ENCODE measurements around the gene FBXO33. TPM values are rescaled to one million over a fixed set of nuclear protein-coding genes. Genes with fewer than 3 reads are reported as not detected.
"Not testable (repeated sequence)": the region's sequence is repeated elsewhere in the genome, so short reads cannot be mapped to it uniquely, and the experiment has no call there.

Gene FBXO33
- total RNA-seq, 1 experiment from 2014 or later = 13.1 TPM

DNA sequence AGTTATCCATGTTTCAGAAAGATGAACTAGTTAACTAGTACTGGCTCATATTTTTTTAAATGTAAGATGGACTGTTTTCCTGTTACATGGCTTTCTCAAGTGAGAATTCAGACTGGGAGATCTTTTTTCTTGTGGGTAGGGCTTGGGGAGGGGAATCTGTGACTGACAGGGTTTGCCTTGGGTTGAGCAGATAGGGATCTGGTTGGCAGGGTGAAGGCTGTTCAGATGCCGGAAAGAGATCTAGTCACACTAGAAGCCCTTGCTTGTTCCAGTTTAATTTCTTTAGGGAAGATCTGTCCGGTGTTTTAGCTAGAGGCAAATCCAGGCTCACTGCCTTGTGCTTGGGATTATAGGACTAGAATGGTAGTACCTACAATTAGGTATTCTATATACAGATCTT is 63.2 kb downstream of the FBXO33 start:
- DNase-seq = peak; percentile 26
- H3K4me3 ChIP-seq (ENCODE audit: insufficient read depth, low read depth, low read length) = no peak overlapping the region

DNA sequence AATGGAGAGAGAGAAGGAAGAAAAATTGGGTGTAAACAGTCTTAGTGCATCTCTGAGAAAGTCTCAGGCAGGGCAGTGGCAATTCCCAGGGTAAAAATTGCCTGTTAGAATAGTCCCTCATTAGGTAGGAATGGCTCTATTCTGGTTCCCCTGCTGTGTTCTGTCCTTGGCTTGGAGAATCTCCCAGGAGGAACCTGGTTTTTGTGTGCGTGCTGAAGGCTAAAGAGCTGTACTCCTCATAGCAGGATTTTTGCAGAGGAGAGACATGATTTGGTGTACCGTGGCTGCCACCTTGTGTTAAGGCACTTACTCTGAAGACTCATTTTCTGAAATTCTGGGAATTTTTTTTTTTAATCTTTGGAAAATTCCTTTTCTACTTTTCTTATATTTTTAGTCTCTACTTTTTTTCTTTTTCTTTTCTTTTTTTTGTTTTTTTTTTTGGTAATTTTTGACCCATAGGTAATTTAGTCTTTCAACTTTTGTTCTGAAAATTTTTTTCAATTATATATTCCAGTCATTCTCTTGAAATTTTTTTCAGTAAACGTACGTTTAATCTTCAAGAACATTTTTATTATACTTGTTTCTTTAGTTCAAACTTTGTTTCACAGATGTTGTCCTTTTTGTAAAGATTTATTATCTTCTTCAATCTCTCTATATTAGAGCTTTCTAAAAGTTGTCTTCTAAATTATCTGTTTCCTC is 63.8 kb downstream of the FBXO33 start:
- DNase-seq = peak; percentile 69
- Histone ChIP-seq H3K27me3 (ENCODE audit: control insufficient read depth, insufficient read depth, low read length) (no peaks in the 10 kb centered on the region), H3K4me3 (ENCODE audit: insufficient read depth, low read depth, low read length) (no peak overlapping the region), H3K36me3 (replicated peaks; ENCODE audit: control insufficient read depth, insufficient read depth, low read length) (no peaks in the 10 kb centered on the region)

More for the DNA sequence above, 63.2 kb downstream of the FBXO33 start:
- no peaks in the 10 kb centered on the region for H3K27me3 ChIP-seq (ENCODE audit: control insufficient read depth, insufficient read depth, low read length)
- no peaks in the 10 kb centered on the region for H3K36me3 ChIP-seq (replicated peaks; ENCODE audit: control insufficient read depth, insufficient read depth, low read length)

DNA sequence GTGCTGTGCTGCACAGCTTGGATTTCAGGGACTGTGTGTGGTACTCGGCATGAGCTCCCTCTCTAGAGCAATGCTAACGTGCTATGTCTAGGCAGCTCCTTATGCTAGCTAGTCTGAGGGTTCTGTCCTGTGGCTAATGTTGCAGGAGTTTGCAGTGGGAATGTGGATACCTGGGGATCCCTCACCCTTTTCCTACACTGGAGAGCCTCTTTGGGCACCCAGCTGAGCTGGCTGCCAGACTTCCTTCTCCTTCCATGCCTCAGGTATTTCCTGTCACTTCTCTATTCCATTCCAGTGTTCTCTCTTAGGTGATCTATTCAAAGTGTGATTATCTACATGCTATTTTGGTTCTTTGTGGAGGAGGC is 64.9 kb downstream of the FBXO33 start:
- Histone ChIP-seq H3K4me3 (ENCODE audit: insufficient read depth, low read depth, low read length) (no peak overlapping the region), H3K27me3 (ENCODE audit: control insufficient read depth, insufficient read depth, low read length) (no peaks in the 10 kb centered on the region), H3K36me3 (replicated peaks; ENCODE audit: control insufficient read depth, insufficient read depth, low read length) (no peaks in the 10 kb centered on the region)
- peak; percentile 31 for DNase-seq

DNA sequence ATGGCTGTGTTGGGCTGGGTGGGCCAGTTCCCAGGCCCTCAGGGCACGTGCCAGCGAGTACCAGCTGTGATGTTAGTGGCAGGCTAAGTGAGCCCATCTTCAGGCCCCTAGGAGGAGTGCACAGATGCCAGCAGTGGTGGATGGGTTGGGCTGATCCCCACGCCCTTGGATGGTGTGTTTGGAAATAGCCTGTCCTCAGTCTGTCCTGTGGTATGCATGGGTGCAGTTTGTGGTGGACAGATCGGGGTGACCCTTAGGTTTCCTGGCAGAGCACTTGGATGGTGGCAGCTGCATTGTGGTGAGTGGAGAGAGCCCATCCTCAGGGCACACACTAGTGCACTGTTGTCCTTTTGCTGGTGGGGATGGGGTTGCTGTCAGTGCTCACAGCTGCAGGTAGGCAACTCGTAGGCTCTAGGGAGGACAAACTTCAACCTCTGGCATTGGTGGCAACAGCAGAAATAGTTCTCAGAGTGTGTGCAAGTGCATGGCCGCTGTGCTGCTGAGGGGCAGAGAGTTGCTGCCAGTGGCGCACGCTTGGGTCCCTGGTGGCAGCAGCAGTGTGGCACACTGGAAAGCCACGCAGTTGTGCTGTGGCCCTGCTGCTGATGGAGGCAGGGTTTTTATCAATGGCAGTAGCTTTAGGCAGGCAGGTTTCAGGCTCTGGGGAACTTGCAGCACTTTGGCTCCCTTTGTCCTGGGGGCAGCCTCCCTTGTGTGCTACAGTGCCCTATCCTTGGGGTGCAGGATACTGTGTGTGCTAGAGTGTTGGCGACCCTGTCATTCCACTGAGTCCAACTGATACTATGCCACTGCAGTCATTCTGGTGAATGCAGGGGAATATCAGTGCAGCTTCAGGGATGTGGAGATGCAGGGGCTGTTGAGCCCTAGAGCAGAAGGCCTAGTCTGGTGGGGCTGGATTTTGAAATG is 65.5 kb downstream of the FBXO33 start:
- Histone ChIP-seq H3K36me3 (replicated peaks; ENCODE audit: control insufficient read depth, insufficient read depth, low read length) (no peaks in the 10 kb centered on the region), H3K4me3 (ENCODE audit: insufficient read depth, low read depth, low read length) (no peak overlapping the region), H3K27me3 (ENCODE audit: control insufficient read depth, insufficient read depth, low read length) (no peaks in the 10 kb centered on the region)
- no peak for DNase-seq

DNA sequence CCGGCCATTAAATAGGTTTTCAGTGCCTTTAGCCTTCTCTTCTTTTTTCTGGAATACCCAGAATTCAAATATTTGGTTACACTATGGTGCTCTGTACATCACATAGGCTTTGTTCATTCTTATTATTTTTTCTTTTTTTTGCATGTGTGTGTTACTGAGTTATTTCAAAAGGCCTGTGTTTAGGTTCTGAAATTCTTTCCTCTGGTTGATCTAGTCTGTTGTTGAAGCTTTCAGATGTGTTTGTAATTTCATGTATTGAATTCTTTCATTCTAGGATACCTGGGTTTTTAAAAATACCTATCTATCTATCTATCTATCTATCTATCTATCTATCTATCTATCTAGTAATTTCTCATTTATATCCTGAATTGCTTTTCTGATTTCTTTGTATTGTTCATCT is 66.9 kb downstream of the FBXO33 start:
- no peak for DNase-seq
- Histone ChIP-seq H3K27me3 (ENCODE audit: control insufficient read depth, insufficient read depth, low read length) (no peaks in the 10 kb centered on the region), H3K36me3 (replicated peaks; ENCODE audit: control insufficient read depth, insufficient read depth, low read length) (no peaks in the 10 kb centered on the region), H3K4me3 (ENCODE audit: insufficient read depth, low read depth, low read length) (no peak overlapping the region)

DNA sequence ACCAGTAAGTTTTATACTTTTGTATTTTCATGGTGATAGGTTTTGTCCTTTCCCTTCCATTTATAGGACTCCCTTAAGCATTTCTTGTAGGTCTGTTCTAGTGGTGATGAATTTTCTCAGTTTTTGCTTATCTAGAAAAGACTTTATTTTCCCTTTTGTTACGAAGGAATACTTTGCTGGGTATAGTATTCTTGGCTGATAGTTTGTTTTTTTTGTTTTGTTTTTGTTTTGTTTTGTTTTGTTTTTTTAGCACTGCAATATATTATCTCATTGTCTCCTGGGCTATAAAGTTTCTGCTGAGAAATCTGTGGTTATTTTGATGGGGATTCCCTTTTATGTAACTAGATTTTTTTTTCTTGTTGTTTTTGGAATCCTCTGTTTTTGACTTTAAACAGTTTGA is 67.7 kb downstream of the FBXO33 start:
- Histone ChIP-seq H3K27me3 (ENCODE audit: control insufficient read depth, insufficient read depth, low read length) (no peaks in the 10 kb centered on the region), H3K4me3 (ENCODE audit: insufficient read depth, low read depth, low read length) (no peak overlapping the region), H3K36me3 (replicated peaks; ENCODE audit: control insufficient read depth, insufficient read depth, low read length) (no peaks in the 10 kb centered on the region)
- DNase-seq = no peak

DNA sequence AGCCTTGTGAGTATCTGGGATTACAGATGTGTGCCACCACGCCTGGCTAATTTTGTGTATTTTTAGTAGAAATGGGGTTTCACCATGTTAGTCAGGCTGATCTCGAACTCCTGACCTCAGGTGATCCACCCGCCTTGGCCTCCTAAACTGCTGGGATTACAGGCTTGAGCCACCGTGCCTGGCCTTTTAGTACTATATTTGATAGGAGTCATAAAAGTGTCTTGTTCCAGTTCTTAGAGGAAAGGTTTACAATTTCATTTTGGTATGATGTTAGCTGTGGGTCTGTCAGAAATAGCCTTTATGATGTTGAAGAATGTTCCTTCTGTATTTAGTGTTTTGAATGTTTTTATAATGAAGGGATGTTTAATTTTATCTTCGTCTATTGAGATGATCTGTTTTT is 70.7 kb downstream of the FBXO33 start:
- H3K4me3 ChIP-seq (ENCODE audit: insufficient read depth, low read depth, low read length); H3K27me3 ChIP-seq (ENCODE audit: control insufficient read depth, insufficient read depth, low read length); H3K36me3 ChIP-seq (replicated peaks; ENCODE audit: control insufficient read depth, insufficient read depth, low read length); DNase-seq: not testable (repeated sequence)

DNA sequence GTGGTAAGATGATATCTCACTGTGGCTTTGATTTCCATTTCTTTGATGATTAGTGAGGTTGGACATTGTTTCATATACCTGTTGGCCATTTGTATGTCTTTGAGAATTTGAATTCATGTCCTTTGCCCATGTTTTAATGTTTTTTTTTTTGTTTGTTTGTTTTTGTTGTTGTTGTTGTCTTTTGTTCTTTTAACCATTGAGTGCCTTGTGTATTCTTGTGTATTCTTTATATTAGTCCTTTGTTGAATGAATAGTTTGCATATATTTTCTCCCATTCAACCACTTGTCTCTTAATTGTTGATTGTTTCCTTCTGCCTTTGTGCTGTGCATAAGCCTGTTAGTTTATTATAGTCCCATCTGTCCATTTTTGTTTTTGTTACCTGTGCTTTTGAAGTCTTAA is 71.9 kb downstream of the FBXO33 start:
- no peak for DNase-seq
- H3K36me3 ChIP-seq (replicated peaks; ENCODE audit: control insufficient read depth, insufficient read depth, low read length) = no peaks in the 10 kb centered on the region
- H3K27me3 ChIP-seq (ENCODE audit: control insufficient read depth, insufficient read depth, low read length) = no peaks in the 10 kb centered on the region
- H3K4me3 ChIP-seq (ENCODE audit: insufficient read depth, low read depth, low read length) = no peak overlapping the region

DNA sequence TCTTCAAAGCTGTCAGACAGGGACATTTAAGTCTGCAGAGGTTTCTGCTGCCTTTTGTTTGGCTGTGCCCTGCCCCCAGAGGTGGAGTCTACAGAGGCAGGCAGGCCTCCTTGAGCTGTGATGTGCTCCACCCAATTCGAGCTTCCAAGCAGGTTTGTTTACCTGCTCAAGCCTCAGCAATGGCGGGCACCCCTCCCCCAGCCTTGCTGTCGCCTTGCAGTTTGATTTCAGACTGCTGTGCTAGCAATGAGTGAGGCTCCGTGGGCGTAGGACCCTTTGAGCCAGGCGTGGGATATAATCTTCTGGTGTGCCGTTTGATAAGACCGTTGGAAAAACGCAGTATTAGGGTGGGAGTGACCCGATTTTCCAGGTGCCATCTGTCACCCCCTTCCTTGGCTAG is 73.2 kb downstream of the FBXO33 start:
- not testable (repeated sequence) for H3K27me3 ChIP-seq (ENCODE audit: control insufficient read depth, insufficient read depth, low read length); H3K4me3 ChIP-seq (ENCODE audit: insufficient read depth, low read depth, low read length); H3K36me3 ChIP-seq (replicated peaks; ENCODE audit: control insufficient read depth, insufficient read depth, low read length); DNase-seq

DNA sequence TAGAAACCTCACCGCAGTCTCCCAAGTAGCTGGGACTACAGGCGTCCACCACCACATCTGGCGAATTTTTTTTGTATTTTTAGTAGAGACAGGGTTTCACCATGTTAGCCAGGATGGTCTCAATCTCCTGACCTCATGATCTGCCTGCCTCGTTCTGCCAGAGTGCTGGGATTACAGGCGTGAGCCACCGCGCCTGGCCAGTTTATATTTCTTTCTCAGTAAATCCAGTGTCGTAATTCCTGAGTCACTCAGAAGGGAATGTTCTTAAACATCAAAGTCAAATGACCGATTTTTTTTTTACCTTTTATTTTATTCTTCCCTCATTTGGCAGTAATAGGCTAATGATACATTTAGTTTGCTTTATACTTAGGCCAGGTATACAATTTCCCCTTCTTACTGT is 80.5 kb downstream of the FBXO33 start:
- DNase-seq = no peak
- Histone ChIP-seq H3K36me3 (replicated peaks; ENCODE audit: control insufficient read depth, insufficient read depth, low read length) (no peaks in the 10 kb centered on the region), H3K4me3 (ENCODE audit: insufficient read depth, low read depth, low read length) (no peak overlapping the region), H3K27me3 (ENCODE audit: control insufficient read depth, insufficient read depth, low read length) (no peaks in the 10 kb centered on the region)

DNA sequence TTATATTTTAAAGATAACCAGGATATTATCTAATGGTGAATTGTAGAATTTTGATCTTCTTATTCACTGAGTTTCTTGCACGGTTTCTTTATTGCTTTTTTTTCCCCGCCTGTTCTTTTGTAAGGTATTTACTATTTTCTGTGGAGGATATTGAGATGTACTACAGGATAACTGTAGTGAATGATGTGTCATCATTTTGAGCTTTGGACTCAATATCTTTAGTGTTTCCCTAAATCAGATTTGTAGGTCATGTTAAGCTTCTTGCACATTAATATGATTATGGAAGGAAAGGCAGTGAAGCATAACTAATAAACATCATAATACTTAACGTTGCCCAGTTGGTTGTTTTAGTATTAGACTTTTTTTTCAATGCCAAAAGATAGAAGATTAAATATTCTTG is 81.4 kb downstream of the FBXO33 start:
- no peaks in the 10 kb centered on the region for H3K27me3 ChIP-seq (ENCODE audit: control insufficient read depth, insufficient read depth, low read length)
- H3K4me3 ChIP-seq (ENCODE audit: insufficient read depth, low read depth, low read length) = no peak overlapping the region
- no peak for DNase-seq
- H3K36me3 ChIP-seq (replicated peaks; ENCODE audit: control insufficient read depth, insufficient read depth, low read length) = no peaks in the 10 kb centered on the region

Other genes with a start within 250 kb of the FBXO33 start
- gene MIA2, start 198.5 kb downstream of the FBXO33 start, total RNA-seq (2014; rRNA removed; shearing (Covaris generic)) = 11.0 and 13.4 TPM in 2 replicates